NCI-H1105 (cell line): Measurements from ENCODE around the gene F2RL1.
"Not testable (repeated sequence)": the region's sequence is repeated elsewhere in the genome, so short reads cannot be mapped to it uniquely, and the experiment has no call there.

ENCODE experiments used
- DNase-seq: peaks from one replicate; lab custom pipeline; 2025; lab: John Stamatoyannopoulos, UW

F2RL1 gene

GRCh38 chr5:76818844-76819831 lies at the start of gene F2RL1:
TSS of gene F2RL1 (plus strand) at chr5:76819030. CDS start at chr5:76819183, 153 bp downstream.
- DNase-seq: peak; percentile 69

GRCh38 chr5:76771041-76771440 lies 47.8 kb upstream of the F2RL1 start:
- not testable (repeated sequence) for DNase-seq

GRCh38 chr5:76771705-76772405 lies 47.0 kb upstream of the F2RL1 start:
- no peak for DNase-seq

GRCh38 chr5:76775921-76776320 lies 42.9 kb upstream of the F2RL1 start:
- no peak for DNase-seq

GRCh38 chr5:76776391-76776790 lies 42.4 kb upstream of the F2RL1 start:
- DNase-seq: no peak

- DNase-seq: not testable (repeated sequence)
Measured at GRCh38 chr5:76780616-76781015, 38.2 kb upstream of the F2RL1 start.

GRCh38 chr5:76781775-76782174 lies 37.1 kb upstream of the F2RL1 start:
- DNase-seq: no peak

- no peak for DNase-seq
Measured at GRCh38 chr5:76782444-76782843, 36.4 kb upstream of the F2RL1 start.

GRCh38 chr5:76787237-76787636 lies 31.6 kb upstream of the F2RL1 start:
- DNase-seq: peak; percentile 9

- no peak for DNase-seq
Measured at GRCh38 chr5:76788362-76788761, 30.5 kb upstream of the F2RL1 start.

- DNase-seq: not testable (repeated sequence)
Measured at GRCh38 chr5:76789275-76789674, 29.6 kb upstream of the F2RL1 start.

GRCh38 chr5:76789991-76790581 lies 28.7 kb upstream of the F2RL1 start:
- no peak for DNase-seq

GRCh38 chr5:76790632-76791290 lies 28.1 kb upstream of the F2RL1 start:
- DNase-seq: no peak

- DNase-seq: no peak
Measured at GRCh38 chr5:76791461-76791860, 27.4 kb upstream of the F2RL1 start.

GRCh38 chr5:76794871-76795270 lies 24.0 kb upstream of the F2RL1 start:
- DNase-seq: no peak

- no peak for DNase-seq
Measured at GRCh38 chr5:76799588-76799987, 19.2 kb upstream of the F2RL1 start.

- no peak for DNase-seq
Measured at GRCh38 chr5:76800579-76800978, 18.3 kb upstream of the F2RL1 start.

- no peak for DNase-seq
Measured at GRCh38 chr5:76801159-76801802, 17.5 kb upstream of the F2RL1 start.

GRCh38 chr5:76801803-76802195 lies 17.0 kb upstream of the F2RL1 start:
- DNase-seq: no peak

GRCh38 chr5:76804266-76804665 lies 14.6 kb upstream of the F2RL1 start:
- DNase-seq: no peak

- no peak for DNase-seq
Measured at GRCh38 chr5:76805821-76806505, 12.9 kb upstream of the F2RL1 start.
